Activated T-cell treated with anti-CD3 and anti-CD28 coated beads for 48 hours (primary cell): ENCODE results near the gene NEK4.
A peak's percentile ranks its signal among the peaks of the same experiment; 100 is the strongest.
"Not testable (repeated sequence)": the region's sequence is repeated elsewhere in the genome, so short reads cannot be mapped to it uniquely, and the experiment has no call there.

Experiments
- DNase-seq: peaks from one replicate; pipeline ENCODE4 v3.0.0-alpha.2; 2020; ENCODE audit warnings: low read depth

Gene NEK4

GRCh38 chr3:52696830-52697631, 73.7 kb downstream of the NEK4 start:
- DNase-seq = no peak

DNA sequence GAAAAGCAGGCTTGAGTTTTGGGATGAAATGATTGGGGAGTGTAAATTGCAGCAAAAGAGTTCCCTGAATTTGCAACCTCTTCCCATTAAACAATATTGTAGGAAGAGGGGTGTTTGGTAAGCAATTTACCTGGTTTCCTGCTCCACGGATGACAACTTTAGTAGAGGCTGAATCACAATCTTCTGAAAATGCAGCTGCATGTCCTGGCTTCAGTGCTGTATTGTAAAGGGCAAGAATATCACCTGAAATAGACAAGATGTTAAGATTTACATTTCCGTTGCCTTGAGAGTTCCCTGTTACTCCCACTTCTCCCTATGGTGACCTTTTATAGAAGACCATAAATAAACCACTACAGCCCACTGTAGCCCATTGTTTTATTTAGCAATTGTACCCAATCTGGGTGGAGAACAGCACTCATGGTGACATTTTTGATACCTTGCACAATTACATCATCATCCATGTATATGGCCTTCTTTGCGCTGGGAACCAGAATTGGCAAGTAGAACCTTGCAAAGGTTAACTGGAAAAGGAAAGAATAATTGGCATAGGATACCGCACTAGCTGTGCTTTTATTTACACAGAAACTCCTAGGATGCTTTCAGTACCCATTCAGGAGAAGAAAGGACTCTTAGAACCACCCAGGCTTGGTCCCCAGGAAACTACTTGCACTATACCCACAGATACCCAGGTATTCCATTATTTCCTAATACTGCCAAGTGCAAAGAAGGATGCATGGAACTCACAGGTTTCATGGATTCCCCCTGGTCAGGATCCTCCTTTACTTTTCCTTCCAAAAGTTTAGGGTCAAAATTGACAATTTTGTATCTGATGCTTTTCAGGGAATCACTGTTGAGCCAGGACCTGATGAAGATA, 74.7 kb downstream of the NEK4 start:
- DNase-seq = no peak

- no peak for DNase-seq
Observed at GRCh38 chr3:52694528-52695189, 76.1 kb downstream of the NEK4 start.

DNA sequence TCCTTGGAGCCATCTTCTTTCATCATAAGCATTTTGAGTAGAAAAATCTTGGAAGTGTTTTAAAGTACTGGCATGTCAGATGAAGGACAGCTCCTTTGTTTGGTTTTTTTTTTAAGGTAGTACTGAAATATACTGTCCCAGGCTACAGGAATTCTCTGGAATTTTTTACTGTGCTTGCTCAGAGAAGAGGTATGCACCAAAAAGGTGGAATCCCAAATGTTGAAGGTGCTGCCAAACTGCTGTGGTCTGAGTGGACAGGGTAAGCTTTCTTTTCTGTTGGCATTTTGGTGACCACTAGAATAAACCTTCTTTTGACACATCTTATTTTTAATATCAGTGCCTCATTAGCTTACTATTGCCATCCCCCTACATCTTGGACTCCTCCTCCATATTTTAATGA, 77.7 kb downstream of the NEK4 start:
- no peak for DNase-seq

DNA sequence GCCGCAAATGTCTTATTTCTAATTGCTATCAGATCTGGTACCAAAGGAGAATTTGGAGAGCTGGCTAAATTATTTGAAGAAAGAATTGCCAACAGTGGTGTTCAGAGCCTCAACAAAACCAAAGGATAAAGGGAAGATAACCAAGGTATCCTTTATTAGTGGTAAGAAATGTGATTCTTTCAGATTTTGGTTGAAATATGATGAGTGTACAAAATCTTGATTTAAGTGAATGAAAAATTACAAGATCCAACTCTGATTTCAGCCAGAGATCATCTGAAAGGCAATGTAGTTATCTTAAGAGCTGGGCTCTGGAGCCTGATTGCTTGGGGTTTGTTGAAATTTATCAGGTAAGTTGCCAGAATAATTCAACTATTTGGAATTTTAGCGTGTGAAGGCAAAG, 80.2 kb downstream of the NEK4 start:
- DNase-seq = no peak

DNA sequence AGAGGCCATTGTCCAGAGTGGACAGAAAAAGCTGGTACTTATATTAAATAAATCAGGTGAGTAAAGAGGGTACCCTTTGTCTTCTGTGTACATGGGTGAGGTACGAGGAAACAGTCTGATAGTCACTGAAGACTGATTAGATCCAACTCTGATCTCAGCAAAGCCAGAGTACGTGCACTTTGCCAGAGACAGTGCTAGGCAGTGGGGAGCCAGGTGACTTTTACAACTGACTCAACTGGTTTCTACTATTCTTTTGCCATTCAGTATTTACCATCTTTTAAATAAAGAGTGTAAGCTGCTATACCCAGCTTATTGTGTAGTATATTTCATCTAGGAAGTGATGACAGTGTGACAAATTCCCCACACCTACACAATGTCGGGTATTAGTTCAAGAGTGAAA, 81.6 kb downstream of the NEK4 start:
- DNase-seq = no peak

GRCh38 chr3:52688266-52688665, 82.5 kb downstream of the NEK4 start:
- DNase-seq = no peak

- peak; percentile 93 for DNase-seq
Observed at GRCh38 chr3:52685709-52686691, 84.7 kb downstream of the NEK4 start, which contains the start of the genes GNL3 and PBRM1. Gene GNL3 (plus strand): TSS chr3:52686032. CDS start chr3:52686093, 61 bp downstream. Gene PBRM1 (minus strand): TSS chr3:52685913.

- peak; percentile 88 for DNase-seq
Observed at GRCh38 chr3:52685285-52685708, 85.4 kb downstream of the NEK4 start.

GRCh38 chr3:52684184-52684583, 86.6 kb downstream of the NEK4 start:
- no peak for DNase-seq

GRCh38 chr3:52683611-52684010, 87.1 kb downstream of the NEK4 start:
- no peak for DNase-seq

- DNase-seq = peak; percentile 41
Observed at GRCh38 chr3:52682016-52682415, 88.7 kb downstream of the NEK4 start.

- DNase-seq = no peak
Observed at GRCh38 chr3:52681596-52681995, 89.1 kb downstream of the NEK4 start.

DNA sequence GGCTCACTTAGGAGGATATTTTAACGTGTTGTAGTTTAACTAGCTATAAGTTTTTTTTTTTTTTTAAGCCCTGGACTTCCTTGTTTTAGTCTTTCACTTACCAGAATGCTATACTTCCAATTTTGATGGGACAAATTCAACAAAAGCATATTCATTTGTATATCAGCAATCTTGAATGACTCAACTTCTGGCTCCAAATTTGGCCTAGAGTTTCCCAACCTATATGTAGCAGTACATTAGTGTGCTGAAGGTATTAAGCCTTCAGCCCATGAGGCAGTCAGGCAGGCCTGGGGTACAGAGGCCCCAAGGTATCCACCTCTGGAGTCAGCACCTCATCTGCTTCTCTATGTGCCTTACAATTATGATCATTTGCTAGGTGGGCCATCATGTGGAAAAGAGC, 90.9 kb downstream of the NEK4 start:
- no peak for DNase-seq

DNA sequence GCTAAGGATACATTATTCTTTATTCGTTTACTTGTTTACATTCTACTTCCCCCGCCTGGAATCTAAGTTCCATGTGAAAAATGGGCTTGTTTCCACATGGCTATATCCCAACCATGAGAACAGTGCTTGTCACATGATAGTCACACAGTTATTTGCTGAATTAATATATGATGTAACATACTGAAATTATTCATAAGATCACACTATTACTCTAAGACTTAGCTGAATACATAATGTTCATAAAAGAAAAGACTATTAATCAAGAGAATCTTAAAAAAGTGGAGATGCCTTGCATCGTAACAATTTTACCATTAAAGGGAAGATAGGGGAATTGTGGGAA, 91.6 kb downstream of the NEK4 start:
- DNase-seq = no peak

DNA sequence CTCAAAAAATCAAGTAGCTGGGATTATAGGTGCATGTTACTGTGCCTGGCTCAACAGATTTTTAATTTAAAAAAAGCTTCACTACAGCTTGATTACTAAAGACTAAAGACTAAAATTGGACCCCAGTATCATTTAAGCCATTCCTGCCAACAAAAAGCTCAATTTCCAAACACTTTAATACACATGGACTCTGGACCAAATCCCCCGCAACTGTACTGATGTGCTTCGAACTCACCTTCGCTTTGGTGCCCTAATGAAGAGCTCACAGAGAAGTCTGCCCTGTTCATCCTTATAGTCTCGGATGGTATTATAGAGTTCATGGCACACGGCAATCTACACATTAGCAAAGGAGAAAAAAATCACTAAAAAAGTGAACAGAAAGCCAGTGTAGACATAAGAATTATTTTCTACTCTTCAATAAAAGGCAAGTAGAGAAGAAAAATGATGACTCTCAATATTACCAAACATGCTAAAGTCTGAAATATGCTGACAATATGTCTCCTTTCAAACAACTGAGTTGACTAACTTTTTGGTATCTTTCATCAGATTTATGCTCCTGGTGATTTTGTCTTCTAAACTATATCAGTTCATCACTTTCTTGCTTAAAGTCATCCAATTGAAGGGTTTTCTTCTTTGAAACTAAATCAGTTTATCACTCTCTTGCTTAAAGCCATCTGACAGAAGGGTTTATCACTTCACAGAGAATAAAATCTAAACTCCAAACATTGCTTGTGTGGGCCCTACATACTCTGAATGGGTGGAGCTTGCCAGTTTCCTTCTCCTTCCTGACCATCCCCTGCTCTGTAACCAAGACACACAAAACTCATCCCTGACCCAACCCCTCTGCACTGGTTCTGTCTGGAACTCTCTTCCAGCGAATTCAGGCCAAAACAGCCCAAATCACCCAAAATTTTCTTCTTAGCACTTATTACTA, 92.2 kb downstream of the NEK4 start:
- no peak for DNase-seq

- not testable (repeated sequence) for DNase-seq
Observed at GRCh38 chr3:52676201-52676600, 94.5 kb downstream of the NEK4 start.

DNA sequence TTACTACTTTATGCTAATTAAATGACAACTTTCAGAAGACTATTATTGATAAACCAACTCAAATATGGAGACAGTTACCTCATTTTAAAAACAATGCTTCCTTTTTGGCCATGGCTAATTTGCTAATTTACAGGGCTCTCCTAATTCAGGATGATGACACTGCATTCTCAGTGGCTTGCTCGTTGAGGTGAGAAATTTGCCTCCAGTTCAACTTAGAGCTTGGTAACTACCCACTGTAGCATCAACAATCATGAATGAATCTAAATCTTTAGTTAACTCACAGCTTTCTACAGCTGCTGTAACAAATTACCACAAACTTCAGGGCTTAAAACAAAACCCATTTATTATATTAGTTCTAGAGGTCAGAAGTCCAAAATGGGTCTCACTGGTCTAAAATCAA, 99.1 kb downstream of the NEK4 start:
- no peak for DNase-seq

- peak; percentile 20 for DNase-seq
Observed at GRCh38 chr3:52670621-52671521, 99.9 kb downstream of the NEK4 start.
